Activated CD8-positive, alpha-beta T cell treated with anti-CD3 and anti-CD28 coated beads, Interleukin-2, amount 10 ng/mL, durations not matched to agents 7 days and 5 days (primary cell): Measurements from ENCODE around the gene JADE2. TPM values are rescaled to one million over a fixed set of nuclear protein-coding genes. Genes with fewer than 3 reads are reported as not detected.
"Not testable (repeated sequence)": the region's sequence is repeated elsewhere in the genome, so short reads cannot be mapped to it uniquely, and the experiment has no call there.

Source experiments
- ATAC-seq: fragments of 150-1000 bp; cut with Tn5 transposase; one replicate; pipeline ENCODE4 v1.10.0; 2021; ENCODE audit warnings: moderate library complexity
- CTCF ChIA-PET: fragments of 350-600 bp; sonication (Branson Sonifier 250); formaldehyde crosslinking; loops from one replicate; lab custom pipeline; 2021; ENCODE audit warnings: antibody characterized with exemption; lab: Charles Lee
- POLR2A ChIA-PET: fragments of 350-600 bp; sonication (Branson Sonifier 250); formaldehyde crosslinking; loops from one replicate; lab custom pipeline; 2021; ENCODE audit warnings: antibody characterized with exemption; lab: Charles Lee
- DNase-seq: peaks from one replicate; pipeline ENCODE4 v3.0.0-alpha.2; 2020
- H3K27ac Mint-ChIP-seq: one replicate; pipeline ENCODE4 v1.8.0; 2021; ENCODE audit warnings: mild to moderate bottlenecking, mixed read lengths
- H3K27me3 Mint-ChIP-seq: one replicate; pipeline ENCODE4 v1.8.0; 2021; ENCODE audit warnings: low read depth, mixed read lengths
- H3K36me3 Mint-ChIP-seq: one replicate; pipeline ENCODE4 v1.8.0; 2021; ENCODE audit warnings: low read depth, mixed read lengths
- H3K4me1 Mint-ChIP-seq: one replicate; pipeline ENCODE4 v1.8.0; 2021; ENCODE audit warnings: low read depth, mixed read lengths
- H3K4me3 Mint-ChIP-seq: one replicate; pipeline ENCODE4 v1.8.0; 2021; ENCODE audit warnings: mild to moderate bottlenecking, mixed read lengths
- H3K9me3 Mint-ChIP-seq: one replicate; pipeline ENCODE4 v1.8.0; 2022; ENCODE audit warnings: mixed read lengths; ENCODE audit not compliant: insufficient read depth
- total RNA-seq, 2 experiments: library from RNA; stranded (reverse); gene quantifications; one replicate each; pipeline ENCODE4 v1.2.3, GENCODE V29; 2021

The JADE2 gene
- total RNA-seq, 2 experiments from 2014 or later, result 79.9 to 86.0 TPM

DNA sequence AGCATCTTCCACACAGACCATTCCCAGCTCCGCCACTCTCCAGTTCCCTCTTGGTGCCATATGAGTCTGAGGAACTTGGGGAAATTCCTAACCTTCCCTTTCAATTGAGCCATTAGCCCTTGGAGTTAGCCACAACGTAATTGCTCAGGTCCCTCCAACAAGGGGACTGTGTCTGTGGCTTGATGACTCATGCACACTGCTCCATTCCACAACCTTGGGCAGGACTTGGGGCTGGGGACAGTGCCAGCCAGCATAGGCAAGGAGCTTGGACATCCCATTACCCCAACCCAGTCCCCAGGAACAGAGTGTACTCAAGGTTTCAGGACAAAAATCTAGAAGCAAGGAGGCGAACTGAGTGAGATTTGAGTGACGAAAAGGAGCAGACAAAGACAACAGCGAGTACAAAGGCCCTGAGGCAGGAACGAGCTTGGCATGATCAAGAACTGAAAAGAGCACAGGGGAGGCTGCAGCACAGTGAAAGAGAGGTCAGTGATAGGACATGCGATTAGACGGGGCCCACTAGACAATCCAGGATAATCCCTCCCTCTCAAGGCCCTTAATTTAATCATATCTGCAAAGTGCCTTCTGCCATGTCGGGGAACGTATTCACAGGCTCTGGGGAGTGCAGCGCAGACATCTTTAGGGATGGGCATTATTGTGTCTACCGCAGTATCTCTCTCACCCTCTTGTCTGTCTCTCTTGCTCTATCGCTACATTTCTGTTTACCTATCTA is 16.0 kb upstream of the JADE2 start:
- H3K4me3 Mint-ChIP-seq, result no peak overlapping the region
- no peak overlapping the region for H3K27ac Mint-ChIP-seq
- CTCF ChIA-PET, result no interaction called here
- no peaks in the 10 kb centered on the region for H3K36me3 Mint-ChIP-seq
- H3K9me3 Mint-ChIP-seq, result no peaks in the 10 kb centered on the region
- POLR2A ChIA-PET, result interaction anchor here (2.6 kb wide), 1 partner anchor 16 kb away, joined by 11 read pairs; the partner anchor contains the start of gene JADE2
- H3K4me1 Mint-ChIP-seq, result peaks cover 36% of the 10 kb centered on the region
- no peaks in the 10 kb centered on the region for H3K27me3 Mint-ChIP-seq
- ATAC-seq (no peak), DNase-seq (no peak)

DNA sequence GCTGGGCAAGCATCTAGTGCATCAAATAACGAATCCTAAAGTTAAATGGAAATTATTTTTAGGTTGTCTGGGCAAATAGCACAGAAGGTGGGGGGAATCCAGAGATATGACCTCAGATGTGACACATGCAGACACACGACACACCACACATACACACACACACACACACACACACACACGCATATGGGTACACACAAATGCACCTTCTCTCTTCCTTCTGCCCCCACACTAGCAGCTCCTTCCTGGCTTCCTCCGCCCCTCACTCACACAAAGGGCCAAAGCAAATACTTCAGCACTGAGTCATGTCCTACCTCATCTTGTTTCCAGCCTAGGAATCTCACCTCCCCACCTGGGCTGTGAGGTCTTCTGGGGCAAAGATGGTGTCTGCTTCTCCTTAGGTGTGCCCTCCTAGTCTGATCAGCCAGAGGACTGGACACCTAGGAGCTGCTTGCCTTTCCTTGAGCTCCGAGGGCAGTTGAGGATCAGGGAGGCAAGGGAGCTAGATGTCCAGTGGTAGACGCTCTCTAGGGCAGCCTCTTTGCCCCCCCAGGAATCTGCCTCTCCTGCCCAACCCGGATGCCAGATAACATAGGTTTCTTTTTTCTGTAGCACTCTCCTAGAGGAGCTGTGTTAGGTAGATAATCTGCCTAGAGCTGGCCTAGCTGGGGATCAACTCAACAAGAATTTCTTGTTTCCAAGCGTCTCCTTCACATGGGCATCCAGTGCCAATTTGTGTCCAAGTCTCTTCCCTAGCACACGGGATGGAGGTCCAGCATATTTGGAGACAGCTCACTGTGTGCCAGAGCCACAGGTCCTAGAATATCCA is 14.3 kb upstream of the JADE2 start:
- Mint-ChIP-seq H3K36me3 (no peaks in the 10 kb centered on the region), H3K4me1 (peaks cover 28% of the 10 kb centered on the region), H3K27me3 (no peaks in the 10 kb centered on the region), H3K27ac (peak overlapping the region; percentile 16), H3K9me3 (no peaks in the 10 kb centered on the region), H3K4me3 (no peak overlapping the region)
- ChIA-PET CTCF (interaction anchor here (0.6 to 1.4 kb wide), 5 partner anchors 10 to 177 kb away, joined by 3 to 7 read pairs (median 3); partner anchors contain the start of gene CDKN2AIPNL), POLR2A (interaction anchor here (1.5 to 2.6 kb wide), 2 partner anchors 13 to 15 kb away, joined by 7 to 11 read pairs; partner anchors contain the start of gene JADE2)
- DNase-seq, result no peak
- ATAC-seq, result no peak

GRCh38 chr5:134511796-134512660 is 13.4 kb upstream of the JADE2 start:
- Mint-ChIP-seq H3K4me3 (no peak overlapping the region), H3K4me1 (peaks cover 20% of the 10 kb centered on the region), H3K27me3 (no peaks in the 10 kb centered on the region), H3K27ac (no peak overlapping the region), H3K9me3 (no peaks in the 10 kb centered on the region), H3K36me3 (no peaks in the 10 kb centered on the region)
- DNase-seq, result no peak
- ChIA-PET CTCF (interaction anchor here (0.6 to 1.4 kb wide), 4 partner anchors 10 to 178 kb away, joined by 3 to 7 read pairs (median 3); partner anchors contain the start of gene CDKN2AIPNL), POLR2A (interaction anchor here (1.5 to 2.6 kb wide), 2 partner anchors 12 to 14 kb away, joined by 7 to 11 read pairs; partner anchors contain the start of gene JADE2)
- ATAC-seq, result no peak

DNA sequence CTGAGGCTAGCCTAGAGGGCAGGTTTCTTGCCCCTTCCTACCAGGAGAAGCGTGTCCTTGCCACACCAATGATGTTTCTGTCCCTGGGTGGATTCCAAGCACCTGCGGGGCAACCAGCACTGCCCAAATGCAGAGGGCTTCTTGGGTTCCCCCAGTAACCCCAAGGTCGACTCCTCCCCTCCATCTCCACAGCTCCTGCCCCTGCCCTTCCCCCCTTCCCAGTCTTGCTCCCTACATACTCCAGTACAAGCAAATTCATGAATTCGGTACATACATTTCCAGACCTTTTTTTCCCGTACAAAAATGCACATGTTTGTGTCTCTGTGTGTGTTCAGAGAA is 12.8 kb upstream of the JADE2 start:
- Mint-ChIP-seq H3K9me3 (no peaks in the 10 kb centered on the region), H3K36me3 (no peaks in the 10 kb centered on the region), H3K4me3 (no peak overlapping the region), H3K4me1 (peaks cover 14% of the 10 kb centered on the region), H3K27me3 (no peaks in the 10 kb centered on the region), H3K27ac (no peak overlapping the region)
- DNase-seq (no peak), ATAC-seq (no peak)
- POLR2A ChIA-PET, result no interaction called here
- CTCF ChIA-PET, result no interaction called here

DNA sequence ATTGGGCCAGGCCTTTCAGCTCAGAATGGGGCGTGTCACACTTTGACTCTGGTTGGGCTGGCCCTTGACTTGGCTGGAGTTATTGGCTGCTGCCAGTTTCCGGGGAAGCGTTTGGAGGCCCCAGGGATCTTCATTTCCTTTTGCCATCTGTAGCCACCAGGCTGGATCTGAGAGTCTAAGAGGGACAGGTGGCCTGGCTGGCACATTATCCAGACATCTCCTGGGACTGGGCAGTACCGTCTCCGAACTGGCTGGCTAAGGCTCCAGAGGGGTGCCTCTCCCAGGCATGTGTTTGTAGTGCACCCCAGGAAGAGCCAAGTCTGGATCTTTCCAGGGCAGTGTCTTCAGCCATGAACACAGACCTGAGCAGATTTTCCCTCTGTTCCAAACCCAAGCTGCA is 9.7 kb upstream of the JADE2 start:
- POLR2A ChIA-PET, result interaction anchor here (0.5 kb wide), 1 partner anchor 9 kb away, joined by 4 read pairs; no protein-coding TSS in a partner anchor
- CTCF ChIA-PET, result interaction anchor here (2.3 kb wide), 1 partner anchor 8 kb away, joined by 5 read pairs; no protein-coding TSS in a partner anchor
- H3K27me3 Mint-ChIP-seq, result peaks cover 8% of the 10 kb centered on the region
- H3K4me1 Mint-ChIP-seq, result peaks cover 13% of the 10 kb centered on the region
- H3K36me3 Mint-ChIP-seq, result no peaks in the 10 kb centered on the region
- DNase-seq, result no peak
- no peak overlapping the region for H3K4me3 Mint-ChIP-seq
- H3K27ac Mint-ChIP-seq, result no peak overlapping the region
- ATAC-seq, result no peak
- no peaks in the 10 kb centered on the region for H3K9me3 Mint-ChIP-seq

DNA sequence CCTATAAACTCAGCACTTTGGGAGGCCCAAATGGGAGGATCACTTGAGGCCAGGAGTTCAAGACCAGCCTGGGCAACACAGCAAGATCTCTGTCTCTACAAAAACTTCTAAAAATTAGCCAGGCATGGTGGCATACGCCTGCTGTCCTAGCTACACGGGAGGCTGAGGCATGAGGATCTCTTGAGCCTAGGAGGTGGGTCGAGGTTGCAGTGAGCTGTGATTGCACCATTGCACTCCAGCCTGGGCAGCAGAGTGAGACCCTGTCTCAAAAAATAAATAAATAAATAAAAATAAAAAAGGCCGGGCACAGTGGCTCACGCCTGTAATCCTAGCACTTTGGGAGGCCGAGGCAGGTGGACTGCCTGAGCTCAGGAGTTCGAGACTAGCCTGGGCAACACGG is 8.5 kb upstream of the JADE2 start:
- DNase-seq, CTCF ChIA-PET, H3K36me3 Mint-ChIP-seq, ATAC-seq, H3K9me3 Mint-ChIP-seq, H3K4me1 Mint-ChIP-seq, POLR2A ChIA-PET, H3K27ac Mint-ChIP-seq, H3K4me3 Mint-ChIP-seq: not testable (repeated sequence)
- H3K27me3 Mint-ChIP-seq, result peaks cover 15% of the 10 kb centered on the region

DNA sequence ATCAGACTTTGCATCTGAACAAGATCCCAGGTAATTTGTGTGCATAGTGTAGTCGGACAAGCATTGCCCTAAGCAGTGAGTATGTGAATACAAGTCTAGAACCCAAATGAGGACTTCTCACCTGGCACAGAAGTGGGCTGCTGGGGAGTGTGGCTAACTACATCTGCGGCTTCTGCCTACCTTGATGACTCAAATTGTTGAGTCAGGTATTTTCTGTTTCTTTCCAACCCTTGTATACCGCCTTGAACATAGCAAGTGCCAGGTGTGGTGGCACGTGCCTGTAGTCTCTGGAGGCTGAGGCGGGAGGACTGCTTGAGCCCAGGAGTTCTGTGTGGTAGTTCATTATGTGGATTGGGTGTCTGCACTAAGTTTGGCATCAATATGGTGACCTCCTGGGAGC is 7.9 kb upstream of the JADE2 start:
- Mint-ChIP-seq H3K9me3 (no peaks in the 10 kb centered on the region), H3K4me3 (no peak overlapping the region), H3K27ac (no peak overlapping the region), H3K4me1 (no peaks in the 10 kb centered on the region), H3K36me3 (no peaks in the 10 kb centered on the region), H3K27me3 (peaks cover 17% of the 10 kb centered on the region)
- DNase-seq (no peak), ATAC-seq (no peak)
- ChIA-PET POLR2A (no interaction called here), CTCF (no interaction called here)

GRCh38 chr5:134519989-134520388 is 5.5 kb upstream of the JADE2 start:
- H3K36me3 Mint-ChIP-seq, result no peaks in the 10 kb centered on the region
- peaks cover 12% of the 10 kb centered on the region for H3K4me1 Mint-ChIP-seq
- POLR2A ChIA-PET, result interaction anchor here (0.6 to 1.8 kb wide), 4 partner anchors 108 to 343 kb away, joined by 3 to 7 read pairs (median 3); partner anchors contain the start of genes CDKN2AIPNL and SEC24A
- no peak for DNase-seq
- no peaks in the 10 kb centered on the region for H3K9me3 Mint-ChIP-seq
- CTCF ChIA-PET, result interaction anchor here (1.2 kb wide), 1 partner anchor 68 kb away, joined by 4 read pairs; no protein-coding TSS in a partner anchor
- H3K27me3 Mint-ChIP-seq, result peaks cover 17% of the 10 kb centered on the region
- ATAC-seq, result no peak
- H3K27ac Mint-ChIP-seq, result no peak overlapping the region
- H3K4me3 Mint-ChIP-seq, result no peak overlapping the region

DNA sequence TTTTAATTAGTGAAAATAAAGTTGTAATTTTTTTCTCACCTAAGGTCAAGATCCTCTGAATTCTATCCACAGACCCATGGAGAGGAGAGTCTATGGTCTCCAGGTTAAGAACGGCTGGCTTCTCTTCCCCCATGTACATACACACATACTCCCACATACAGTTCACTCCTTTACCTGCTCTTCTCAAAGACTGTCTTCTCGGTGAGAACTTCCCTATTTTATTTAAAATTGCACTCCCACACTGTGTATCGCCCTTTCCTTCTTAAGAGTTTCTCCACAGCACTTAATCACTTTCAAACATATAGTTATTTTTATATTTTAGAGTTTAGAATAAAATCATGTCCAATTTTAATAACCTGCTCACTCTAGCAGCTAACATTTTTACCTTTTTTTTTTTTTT is 3.6 kb upstream of the JADE2 start:
- CTCF ChIA-PET, result interaction anchor here (1.9 kb wide), 1 partner anchor 107 kb away, joined by 5 read pairs; no protein-coding TSS in a partner anchor
- ATAC-seq (no peak), DNase-seq (no peak)
- H3K9me3 Mint-ChIP-seq, result no peaks in the 10 kb centered on the region
- H3K36me3 Mint-ChIP-seq, result peaks cover 2% of the 10 kb centered on the region
- peaks cover 12% of the 10 kb centered on the region for H3K4me1 Mint-ChIP-seq
- peaks cover 17% of the 10 kb centered on the region for H3K27me3 Mint-ChIP-seq
- no peak overlapping the region for H3K27ac Mint-ChIP-seq
- POLR2A ChIA-PET, result no interaction called here
- H3K4me3 Mint-ChIP-seq, result no peak overlapping the region

- H3K9me3 Mint-ChIP-seq, result no peaks in the 10 kb centered on the region
- ATAC-seq (no peak), DNase-seq (no peak)
- peak overlapping the region; percentile 88 for H3K4me3 Mint-ChIP-seq
- H3K36me3 Mint-ChIP-seq, result peaks cover 5% of the 10 kb centered on the region
- peaks cover 25% of the 10 kb centered on the region for H3K4me1 Mint-ChIP-seq
- ChIA-PET POLR2A (interaction anchor here (0.5 to 6.4 kb wide), 12 partner anchors 12 to 298 kb away, joined by 3 to 45 read pairs (median 3); partner anchors contain the start of genes CDKN2AIPNL and PPP2CA), CTCF (interaction anchor here (0.7 to 1.9 kb wide), 8 partner anchors 8 to 215 kb away, joined by 3 to 9 read pairs (median 4); partner anchors contain the start of genes CAMLG and CDKN2AIPNL)
- H3K27me3 Mint-ChIP-seq, result peaks cover 17% of the 10 kb centered on the region
- H3K27ac Mint-ChIP-seq, result peak overlapping the region; percentile 98
Measured at GRCh38 chr5:134523543-134524271, 1.8 kb upstream of the JADE2 start.
